ENCODE results near the gene ATXN1.

GRCh38 chr6:16284472-16284871, 476.8 kb downstream of the ATXN1 start:
- no peak for TF ChIP-seq EZH2 (IDR thresholded peaks at IDR 0.05; ENCODE audit: low read depth, low read length, severe bottlenecking)
- no peak for TF ChIP-seq MAFK (IDR thresholded peaks at IDR 0.05; ENCODE audit: low read depth, low read length)
- TF ChIP-seq CTCF (IDR thresholded peaks at IDR 0.05; ENCODE audit: control extremely low read depth in 1 of 3, insufficient read depth in 1 of 3, low read depth in 1 of 3, low read length in 3 of 3), result no peak
